GM19452 (cell line): ENCODE measurements around the gene PHF1.
"Not testable (repeated sequence)": the region's sequence is repeated elsewhere in the genome, so short reads cannot be mapped to it uniquely, and the experiment has no call there.

Experiments used
- ATAC-seq: cut with Tn5 transposase; IDR thresholded peaks from one replicate; pipeline ENCODE4 v1.9.1; 2021; ENCODE audit not compliant: unreplicated experiment

The PHF1 gene

DNA sequence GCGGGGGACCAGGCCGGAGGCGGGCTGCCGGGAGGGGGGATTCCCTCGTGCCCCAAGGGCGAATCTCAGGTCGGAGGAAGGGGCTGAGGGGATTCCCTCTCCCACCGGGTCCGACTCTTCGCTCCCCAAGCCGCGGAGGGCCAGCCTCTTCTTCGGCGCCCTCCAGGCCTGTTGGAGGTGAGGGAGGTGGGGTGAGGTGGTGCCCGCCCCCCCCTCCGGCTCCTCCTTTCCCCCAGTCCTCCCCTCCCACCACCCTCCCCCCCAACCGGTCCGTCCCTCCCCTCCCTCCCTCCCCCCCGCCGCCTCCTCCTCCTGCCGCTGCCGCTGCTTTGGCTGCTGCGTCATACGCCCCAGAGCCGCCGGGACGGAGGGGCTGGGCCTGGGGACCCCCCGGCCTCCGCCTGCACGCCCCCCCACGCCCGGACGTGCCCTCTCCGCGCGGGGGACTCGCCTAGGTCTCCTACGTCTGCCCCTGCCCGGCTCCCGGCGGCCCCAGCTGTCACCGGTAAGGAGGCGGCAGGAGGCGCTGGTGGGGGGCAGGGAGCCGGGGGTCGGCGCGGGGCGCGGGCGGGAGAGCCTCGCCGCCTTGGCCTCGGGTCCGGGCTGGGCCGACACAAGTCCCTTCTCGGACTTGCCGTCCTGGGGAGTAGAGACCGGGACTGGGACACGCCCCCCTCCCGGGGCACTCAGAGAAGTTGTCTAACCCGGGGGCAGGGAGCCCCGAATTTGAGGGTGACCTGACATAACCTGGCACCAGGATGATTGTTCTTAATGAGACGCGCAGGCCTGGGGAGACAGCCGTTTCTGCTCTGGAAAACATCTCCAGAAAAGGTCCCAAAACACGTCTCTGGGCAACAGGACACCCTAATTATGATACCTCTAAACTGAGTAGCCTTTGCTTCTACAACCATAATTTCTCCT, at the start of gene PHF1:
PHF1 (plus strand) TSS at position 304 of the 921 bp plus-strand sequence. CDS start 1,250 bp downstream, outside the sequence.
- peak; percentile 32 for ATAC-seq

GRCh38 chr6:33363486-33363885, 47.3 kb upstream of the PHF1 start:
- ATAC-seq = not testable (repeated sequence)

DNA sequence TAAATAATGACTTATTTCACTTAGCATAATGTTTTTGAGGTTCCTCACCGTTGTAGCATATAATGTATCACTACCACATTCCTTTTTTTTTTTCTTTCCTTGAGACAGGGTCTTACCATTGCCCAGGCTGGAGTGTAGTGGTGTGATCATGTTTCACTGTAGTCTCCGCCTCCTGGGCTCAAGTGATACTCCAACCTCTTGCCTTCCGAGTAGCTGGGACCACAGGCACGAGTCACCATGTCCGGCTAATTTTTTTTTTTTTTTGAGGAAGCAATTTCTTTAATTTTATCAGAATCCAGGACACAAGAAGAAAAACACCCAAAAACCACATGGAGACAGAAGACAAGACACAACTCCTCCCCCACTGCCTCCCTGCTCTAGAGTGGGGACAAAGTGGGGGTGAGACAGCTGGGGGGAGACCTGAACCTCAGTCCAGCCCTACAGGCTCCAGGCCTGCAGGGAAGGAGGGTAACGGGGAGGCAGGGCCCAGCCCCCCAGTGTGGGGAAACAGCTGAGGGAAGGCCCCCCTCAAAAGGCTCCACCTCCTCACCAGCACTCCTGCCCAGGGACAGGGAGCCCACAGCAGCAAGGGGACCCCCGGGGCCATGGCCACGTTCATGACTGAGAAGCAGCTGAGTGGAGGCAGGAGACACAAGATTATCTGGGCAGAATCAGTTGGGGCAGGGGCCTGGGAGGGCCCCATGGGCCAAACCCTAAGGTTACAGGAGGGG, 46.2 kb upstream of the PHF1 start:
- not testable (repeated sequence) for ATAC-seq

GRCh38 chr6:33365206-33365971, 45.4 kb upstream of the PHF1 start:
- ATAC-seq = not testable (repeated sequence)

- no peak for ATAC-seq
These were observed 43.7 kb upstream of the PHF1 start for GRCh38 chr6:33367009-33367714.

- not testable (repeated sequence) for ATAC-seq
These were observed 43.1 kb upstream of the PHF1 start for GRCh38 chr6:33367715-33368025.

DNA sequence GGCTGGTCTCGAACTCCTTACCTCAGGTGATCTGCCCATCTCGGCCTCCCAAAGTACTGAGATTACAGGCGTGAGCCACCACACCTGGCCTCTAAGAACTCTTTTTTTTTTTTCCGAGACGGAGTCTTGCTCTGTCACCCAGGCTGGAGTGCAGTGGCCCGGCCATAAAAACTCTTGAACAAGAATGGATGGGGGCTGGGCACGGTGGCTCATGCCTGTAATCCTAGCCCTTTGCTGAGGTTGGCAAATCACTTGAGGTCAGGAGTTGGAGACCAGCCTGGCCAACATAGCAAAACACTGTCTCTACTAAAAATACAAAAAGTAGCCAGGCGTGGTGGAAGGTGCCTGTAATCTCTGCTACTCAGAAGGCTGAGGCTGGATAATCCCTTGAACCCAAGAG, 38.9 kb upstream of the PHF1 start:
- not testable (repeated sequence) for ATAC-seq

- ATAC-seq = no peak
These were observed 38.2 kb upstream of the PHF1 start for GRCh38 chr6:33372526-33373123.

DNA sequence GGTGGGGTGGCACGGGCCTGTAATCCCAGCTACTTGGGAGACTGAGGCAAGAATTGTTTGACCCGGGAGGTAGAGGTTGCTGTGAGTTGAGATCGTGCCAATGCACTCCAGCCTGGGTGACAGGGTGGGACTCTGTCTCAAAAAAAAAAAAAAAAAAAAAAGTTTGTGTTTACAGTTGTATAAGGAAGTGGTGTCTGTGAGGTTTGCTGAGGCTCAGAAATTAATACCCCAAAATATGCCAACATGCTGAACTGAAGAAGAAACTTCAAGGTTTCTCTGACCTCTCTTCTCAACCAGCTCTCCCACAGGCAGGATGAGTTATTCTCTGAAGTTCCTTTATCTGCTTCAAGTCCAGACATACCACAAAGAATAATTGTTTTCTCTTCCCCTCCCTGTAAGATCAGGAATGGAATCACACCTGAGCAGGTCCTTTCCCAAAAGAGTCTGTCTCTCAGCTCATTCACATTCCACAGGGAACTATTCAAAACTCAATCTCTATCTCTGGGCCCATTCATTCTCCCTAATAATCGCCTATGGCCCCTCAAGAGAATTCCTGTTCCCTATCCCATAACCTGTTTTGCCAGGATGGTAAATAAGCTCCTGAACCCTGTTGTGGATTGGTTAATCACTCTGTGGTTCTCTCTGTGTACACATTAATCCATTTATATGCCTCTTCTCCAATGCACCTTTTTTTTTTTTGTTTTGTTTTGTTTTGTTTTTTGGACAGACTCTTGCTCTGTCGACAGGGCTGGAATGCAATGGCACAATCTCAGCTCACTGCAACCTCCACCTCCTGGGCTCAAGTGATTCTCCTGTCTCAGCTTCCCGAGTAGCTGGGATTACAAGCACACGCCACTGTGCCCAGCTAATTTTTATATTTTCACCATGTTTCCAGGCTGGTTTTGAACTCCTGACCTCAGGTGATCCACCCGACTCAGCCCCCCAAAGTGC, 36.6 kb upstream of the PHF1 start:
- ATAC-seq = no peak

- no peak for ATAC-seq
These were observed 35.6 kb upstream of the PHF1 start for GRCh38 chr6:33375143-33375671.

DNA sequence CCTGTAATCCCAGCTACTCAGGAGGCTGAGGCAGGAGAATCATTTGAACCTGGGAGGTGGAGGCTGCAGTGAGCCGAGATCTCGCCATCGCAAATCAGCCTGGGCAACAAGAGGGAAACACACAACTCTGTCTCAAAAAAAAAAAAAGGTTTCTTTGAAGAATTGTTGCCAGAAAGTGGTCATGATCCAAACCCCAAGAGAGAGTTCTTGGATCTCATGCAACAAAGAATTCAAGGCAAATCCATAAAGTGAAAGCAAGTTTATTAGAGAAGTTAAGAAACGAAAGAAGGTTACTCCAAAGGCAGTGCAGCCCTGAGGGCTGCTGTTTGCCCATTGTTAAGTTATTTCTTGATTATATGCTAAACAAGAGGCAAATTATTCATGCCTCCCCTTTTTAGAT, 33.6 kb upstream of the PHF1 start:
- ATAC-seq = no peak

- not testable (repeated sequence) for ATAC-seq
These were observed 31.6 kb upstream of the PHF1 start for GRCh38 chr6:33379184-33379583.

GRCh38 chr6:33380272-33380981, 30.4 kb upstream of the PHF1 start:
- no peak for ATAC-seq

- no peak for ATAC-seq
These were observed 27.2 kb upstream of the PHF1 start for GRCh38 chr6:33383427-33384185.

GRCh38 chr6:33384581-33385020, 26.2 kb upstream of the PHF1 start:
- no peak for ATAC-seq

GRCh38 chr6:33390173-33390572, 20.6 kb upstream of the PHF1 start:
- ATAC-seq = no peak

DNA sequence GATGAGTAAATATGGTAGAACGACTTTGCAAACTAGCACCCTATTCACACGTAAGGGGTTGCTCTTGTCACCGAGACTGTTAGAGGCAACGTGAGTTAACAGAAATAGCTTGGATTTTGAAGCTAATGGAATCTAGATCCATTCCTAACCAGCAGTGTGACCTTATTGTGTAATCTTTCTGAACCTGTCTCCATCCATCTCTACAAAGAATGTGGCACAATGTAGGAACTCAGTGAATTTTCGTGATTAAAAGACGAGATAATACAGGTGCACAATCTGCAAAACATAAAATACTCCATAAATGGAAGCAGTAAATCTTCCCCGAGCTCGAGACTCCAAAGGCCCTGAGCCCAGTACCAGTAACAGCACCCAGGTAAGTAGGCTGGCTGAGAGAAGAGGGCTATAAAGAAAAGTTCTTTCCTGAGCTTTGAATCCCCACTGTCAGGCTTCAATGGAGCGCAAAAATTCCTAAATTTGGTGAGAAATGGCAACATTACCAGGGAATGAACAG, 20.0 kb upstream of the PHF1 start:
- no peak for ATAC-seq
